ENCODE measurements around the gene SMYD2.

The SMYD2 gene

DNA sequence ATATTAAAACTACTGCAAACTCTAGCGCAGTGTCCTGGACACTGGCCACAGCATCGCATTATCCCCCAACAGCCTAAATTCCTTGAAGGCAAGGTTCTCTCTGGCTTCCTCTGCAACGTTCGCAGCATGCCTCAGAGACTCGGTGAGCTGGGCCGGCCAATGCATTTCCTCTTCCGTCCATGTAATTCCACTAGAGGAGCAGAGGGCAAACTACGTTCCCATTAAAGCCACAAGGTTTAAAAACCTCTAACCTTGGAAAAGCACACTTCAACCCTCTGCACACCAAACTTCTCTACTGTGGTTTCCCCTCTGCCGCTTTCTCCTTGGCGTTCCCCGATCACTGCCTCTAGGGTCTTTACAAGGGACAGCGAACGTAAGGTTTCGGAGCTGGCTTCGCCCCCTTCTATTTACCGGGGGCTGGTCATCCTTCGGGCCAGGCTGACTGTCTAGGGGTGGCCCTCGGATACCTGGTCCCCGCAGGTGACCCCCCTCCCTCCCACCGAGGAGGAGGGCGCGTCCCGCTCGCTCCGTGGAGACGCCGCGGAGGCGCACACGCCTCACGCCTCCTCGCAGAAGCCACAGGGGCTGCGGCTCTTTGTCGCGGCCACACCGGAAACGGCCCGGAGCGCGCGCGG lies 456 bp upstream of the SMYD2 start:
- POLR2A ChIA-PET: no interaction called here
- CTCF ChIA-PET: interaction anchor here (1.0 to 7.2 kb wide), 5 partner anchors 9 to 51 kb away, joined by 3 to 77 read pairs (median 5); no protein-coding TSS in a partner anchor
- TF ChIP-seq, protein P1, sequence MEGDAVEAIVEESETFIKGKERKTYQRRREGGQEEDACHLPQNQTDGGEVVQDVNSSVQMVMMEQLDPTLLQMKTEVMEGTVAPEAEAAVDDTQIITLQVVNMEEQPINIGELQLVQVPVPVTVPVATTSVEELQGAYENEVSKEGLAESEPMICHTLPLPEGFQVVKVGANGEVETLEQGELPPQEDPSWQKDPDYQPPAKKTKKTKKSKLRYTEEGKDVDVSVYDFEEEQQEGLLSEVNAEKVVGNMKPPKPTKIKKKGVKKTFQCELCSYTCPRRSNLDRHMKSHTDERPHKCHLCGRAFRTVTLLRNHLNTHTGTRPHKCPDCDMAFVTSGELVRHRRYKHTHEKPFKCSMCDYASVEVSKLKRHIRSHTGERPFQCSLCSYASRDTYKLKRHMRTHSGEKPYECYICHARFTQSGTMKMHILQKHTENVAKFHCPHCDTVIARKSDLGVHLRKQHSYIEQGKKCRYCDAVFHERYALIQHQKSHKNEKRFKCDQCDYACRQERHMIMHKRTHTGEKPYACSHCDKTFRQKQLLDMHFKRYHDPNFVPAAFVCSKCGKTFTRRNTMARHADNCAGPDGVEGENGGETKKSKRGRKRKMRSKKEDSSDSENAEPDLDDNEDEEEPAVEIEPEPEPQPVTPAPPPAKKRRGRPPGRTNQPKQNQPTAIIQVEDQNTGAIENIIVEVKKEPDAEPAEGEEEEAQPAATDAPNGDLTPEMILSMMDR (IDR thresholded peaks at IDR 0.05; ENCODE audit: control extremely low read depth, extremely low read depth, low read depth, missing control alignments): no peak
- no peak for DNase-seq (ENCODE audit: extremely low spot score)

DNA sequence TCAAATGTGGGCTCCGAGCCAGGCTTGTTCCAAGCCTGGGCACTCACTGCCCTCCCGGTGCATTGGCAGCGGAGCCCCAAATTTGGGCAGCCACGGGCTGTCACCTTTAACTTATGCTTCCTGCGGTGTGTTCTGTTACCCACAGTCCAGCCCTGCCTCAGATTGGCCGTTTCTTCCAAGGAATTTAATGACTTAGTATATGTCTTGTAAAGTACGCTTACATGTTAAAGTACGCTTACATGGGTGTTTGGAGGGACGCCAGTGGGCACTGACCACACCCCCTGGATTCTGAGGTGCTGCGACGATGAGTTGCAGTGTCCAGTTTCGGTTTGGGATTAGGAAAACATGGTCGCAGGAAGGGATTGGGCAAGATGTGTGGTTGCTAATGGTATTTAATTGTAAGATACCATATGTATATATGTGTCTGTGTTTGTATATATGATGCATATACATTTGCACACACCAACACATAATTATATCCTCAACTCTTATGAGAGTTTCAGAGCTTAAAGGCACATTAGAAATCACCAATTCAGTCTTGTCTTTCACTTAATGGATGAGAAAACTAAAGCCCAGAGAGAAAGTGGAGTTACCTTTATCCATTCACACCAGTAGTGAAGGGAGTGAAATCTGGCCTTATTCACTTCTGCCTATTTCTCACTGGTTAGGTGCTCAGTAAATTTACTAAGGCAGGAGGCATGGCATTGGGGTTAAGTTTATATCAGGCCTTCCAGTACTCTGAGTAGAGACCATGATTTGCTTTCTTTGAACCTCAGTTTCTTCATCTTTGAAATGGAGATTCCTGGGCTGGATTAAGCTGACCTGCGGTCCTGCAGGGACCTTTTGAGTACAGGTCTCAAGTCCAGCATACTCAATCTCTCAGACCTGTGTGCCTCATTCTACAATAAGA lies 1.0 kb downstream of the SMYD2 start:
- CTCF ChIA-PET: interaction anchor here (1.0 kb wide), 1 partner anchor 35 kb away, joined by 3 read pairs; no protein-coding TSS in a partner anchor
- POLR2A ChIA-PET: no interaction called here
- no peak for DNase-seq (ENCODE audit: extremely low spot score)
- TF ChIP-seq, protein P1 (IDR thresholded peaks at IDR 0.05; ENCODE audit: control extremely low read depth, extremely low read depth, low read depth, missing control alignments): no peak

DNA sequence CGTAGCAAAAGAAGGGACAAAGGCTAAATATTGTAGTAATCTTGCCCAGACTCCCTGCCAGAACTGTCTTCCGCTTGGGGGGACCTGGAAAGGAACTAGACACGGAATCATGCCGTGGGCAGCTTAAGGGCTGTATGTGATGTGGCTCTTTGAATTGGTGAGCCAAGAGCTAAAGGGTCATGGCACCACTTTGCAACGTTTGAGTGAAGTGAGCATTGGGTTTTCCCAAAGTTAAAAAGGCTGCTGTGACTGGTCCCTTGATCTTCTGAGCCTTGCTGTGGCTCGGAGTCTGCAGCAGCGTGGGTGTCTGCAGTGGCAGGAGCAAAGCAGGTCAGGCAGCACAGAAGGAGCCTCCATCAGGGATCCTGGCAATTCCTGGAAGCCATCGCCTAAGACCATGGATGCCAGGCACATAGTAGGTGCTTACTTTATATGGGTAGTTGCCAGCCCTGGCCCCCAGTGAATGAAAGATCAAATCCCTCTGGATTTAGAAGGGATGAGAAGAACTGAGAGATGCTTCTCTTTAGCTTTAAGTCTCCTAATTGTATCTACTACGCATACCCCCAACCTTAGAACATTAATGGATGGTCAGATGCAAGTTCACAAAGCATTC lies 1.8 kb downstream of the SMYD2 start:
- TF ChIP-seq, protein P1 (IDR thresholded peaks at IDR 0.05; ENCODE audit: control extremely low read depth, extremely low read depth, low read depth, missing control alignments): no peak
- no peak for DNase-seq (ENCODE audit: extremely low spot score)
- POLR2A ChIA-PET: no interaction called here
- CTCF ChIA-PET: interaction anchor here (1.0 to 1.5 kb wide), 2 partner anchors 21 to 34 kb away, joined by 3 to 5 read pairs; no protein-coding TSS in a partner anchor

DNA sequence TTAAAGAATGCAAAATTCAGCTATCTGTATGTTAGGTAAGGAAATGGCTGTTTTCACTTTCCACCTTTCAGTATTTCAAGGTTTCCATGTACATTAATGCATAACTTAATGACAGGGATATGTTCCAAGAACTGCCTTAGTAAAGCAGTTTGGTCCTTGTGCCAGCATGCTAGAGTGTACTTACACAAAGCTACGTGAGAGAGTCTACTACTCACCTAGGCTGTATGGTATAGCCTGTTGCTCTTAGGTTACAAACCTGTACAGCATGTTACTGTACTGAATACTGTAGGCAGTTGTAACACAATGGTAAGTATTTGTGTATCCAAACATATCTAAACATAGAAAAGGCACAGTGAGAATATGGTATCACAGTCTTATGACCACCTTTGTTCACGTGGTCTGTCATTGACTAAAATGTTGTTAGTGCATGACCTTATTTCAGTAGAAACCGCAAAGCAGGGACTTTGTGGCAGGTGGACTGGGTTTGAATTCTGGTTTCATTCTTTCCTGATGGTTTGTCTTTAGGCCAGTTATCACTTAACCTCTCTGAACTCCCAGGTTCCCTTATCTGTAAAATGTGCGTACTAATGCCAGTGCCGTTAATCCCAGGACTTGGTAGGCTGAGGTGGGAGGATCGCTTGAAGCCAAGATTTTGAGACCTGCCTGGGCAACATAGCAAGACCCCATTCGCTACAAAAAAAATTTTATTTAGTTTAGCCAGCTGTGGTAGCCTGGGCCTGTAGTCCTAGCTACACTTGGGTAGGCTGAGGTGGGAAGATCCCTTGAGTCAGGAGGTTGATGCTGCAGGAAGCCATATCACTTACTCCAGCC lies 4.9 kb downstream of the SMYD2 start:
- TF ChIP-seq, protein P1 (IDR thresholded peaks at IDR 0.05; ENCODE audit: control extremely low read depth, extremely low read depth, low read depth, missing control alignments): no peak
- no peak for DNase-seq (ENCODE audit: extremely low spot score)
- CTCF ChIA-PET: interaction anchor here (1.1 to 3.1 kb wide), 6 partner anchors 9 to 47 kb away, joined by 3 to 11 read pairs (median 6); no protein-coding TSS in a partner anchor
- POLR2A ChIA-PET: no interaction called here

DNA sequence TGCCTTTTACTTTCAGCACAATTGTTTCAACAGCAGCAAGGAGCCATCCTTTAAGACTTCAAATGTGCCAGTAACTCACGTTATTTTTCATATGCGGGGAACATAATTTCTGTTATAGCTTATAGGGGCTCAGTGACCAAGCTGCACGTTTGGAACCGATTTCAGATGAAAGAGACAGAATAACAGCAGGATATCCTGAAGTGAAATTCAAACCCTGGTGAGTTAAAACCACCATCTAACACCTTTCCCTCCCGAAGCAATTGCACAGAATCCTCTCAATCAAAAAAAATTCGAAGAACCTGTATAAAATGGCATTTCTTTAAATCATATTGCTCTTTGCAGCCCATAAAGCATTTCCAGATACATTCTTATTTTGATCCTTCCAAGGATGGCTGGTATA lies 6.9 kb downstream of the SMYD2 start:
- TF ChIP-seq, protein P1 (IDR thresholded peaks at IDR 0.05; ENCODE audit: control extremely low read depth, extremely low read depth, low read depth, missing control alignments): no peak
- ChIA-PET POLR2A (no interaction called here), CTCF (interaction anchor here (2.0 kb wide), 1 partner anchor 26 kb away, joined by 8 read pairs; no protein-coding TSS in a partner anchor)
- DNase-seq (ENCODE audit: extremely low spot score): no peak

All from GM10248 (cell line).